Gastrocnemius medialis (tissue), 4 donors: ENCODE results near the gene ATOH8.

ENCODE experiments used
- CTCF ChIP-seq, 5 experiments: fragments of 450-650 bp in 3 of 5; fragments of 200-600 bp in 2 of 5; sonication (generic) in 2 of 5; IDR thresholded peaks in 4 of 5; conservative IDR thresholded peaks in 1 of 5; 1 replicate in 4 of 5; 2 replicates in 1 of 5; pipeline ENCODE4 v1.5.1; 2016 to 2019; ENCODE audit warnings: antibody characterized with exemption in 5 of 5, mild to moderate bottlenecking in 3 of 5, moderate library complexity in 3 of 5
- POLR2A ChIP-seq, 2 donors: fragments of 450-650 bp; IDR thresholded peaks; one replicate each; pipeline ENCODE4 v1.6.1; 2017; ENCODE audit warnings: antibody characterized with exemption in 2 of 2, mild to moderate bottlenecking in 2 of 2, moderate library complexity in 2 of 2

GRCh38 chr2:85773692-85774091 lies 19.9 kb downstream of the ATOH8 start:
- TF ChIP-seq POLR2A (IDR thresholded peaks at IDR 0.05) (no peak), CTCF (IDR thresholded peaks at IDR 0.05 in 4 of 5, conservative IDR thresholded peaks at IDR 0.05 in 1 of 5) (no peak)
